ENCODE data around the gene PHF2.

PHF2 gene

GRCh38 chr9:93590609-93591234 is 14.3 kb downstream of the PHF2 start:
- no peak overlapping the region for H3K4me3 ChIP-seq (ENCODE audit: low read depth, low read length)
- no peak for DNase-seq (ENCODE audit: low read depth)
- no peak for TF ChIP-seq CTCF (IDR thresholded peaks at IDR 0.05; ENCODE audit: insufficient read depth, low read depth, low read length, missing control alignments)

- DNase-seq (ENCODE audit: low read depth): no peak
- TF ChIP-seq CTCF (IDR thresholded peaks at IDR 0.05; ENCODE audit: insufficient read depth, low read depth, low read length, missing control alignments): no peak
- H3K4me3 ChIP-seq (ENCODE audit: low read depth, low read length): no peak overlapping the region
These were observed 15.1 kb downstream of the PHF2 start for GRCh38 chr9:93591301-93592007.

- no peak overlapping the region for H3K4me3 ChIP-seq (ENCODE audit: low read depth, low read length)
- DNase-seq (ENCODE audit: low read depth): no peak
- no peak for TF ChIP-seq CTCF (IDR thresholded peaks at IDR 0.05; ENCODE audit: insufficient read depth, low read depth, low read length, missing control alignments)
These were observed 15.7 kb downstream of the PHF2 start for GRCh38 chr9:93592008-93592642.

- no peak for TF ChIP-seq CTCF (IDR thresholded peaks at IDR 0.05; ENCODE audit: insufficient read depth, low read depth, low read length, missing control alignments)
These were observed 16.2 kb downstream of the PHF2 start for GRCh38 chr9:93592643-93593021.

GRCh38 chr9:93593144-93593658 is 16.8 kb downstream of the PHF2 start:
- DNase-seq (ENCODE audit: low read depth): no peak

More at GRCh38 chr9:93592643-93593021, 16.2 kb downstream of the PHF2 start:
- no peak for DNase-seq (ENCODE audit: low read depth)
- H3K4me3 ChIP-seq (ENCODE audit: low read depth, low read length): no peak overlapping the region

More at GRCh38 chr9:93593144-93593658, 16.8 kb downstream of the PHF2 start:
- no peak overlapping the region for H3K4me3 ChIP-seq (ENCODE audit: low read depth, low read length)
- TF ChIP-seq CTCF (IDR thresholded peaks at IDR 0.05; ENCODE audit: insufficient read depth, low read depth, low read length, missing control alignments): no peak
